ENCODE data around the gene ATP11A. TPM values are rescaled to one million over a fixed set of nuclear protein-coding genes. Genes with fewer than 3 reads are reported as not detected.

Gene ATP11A
- total RNA-seq, 1 experiment from 2014 or later, result 80.4 TPM

- Histone ChIP-seq H4K20me1 (ENCODE audit: insufficient read depth) (no peaks in the 10 kb centered on the region), H3K27me3 (ENCODE audit: insufficient read depth, low read length) (no peaks in the 10 kb centered on the region), H3K4me3 (replicated peaks in 1 of 2; ENCODE audit: low read depth in 1 of 2, low read length in 2 of 2) (no peak overlapping the region), H3K27ac (ENCODE audit: low read depth, low read length) (no peak overlapping the region), H3K36me3 (ENCODE audit: control insufficient read depth in 1 of 2, insufficient read depth in 2 of 2, low read length in 2 of 2) (peaks cover 6 to 8% of the 10 kb centered on the region in 2 experiments; a peak in 3 of 4 replicates), H2AFZ (ENCODE audit: low read depth, low read length, poor library complexity, severe bottlenecking) (no peak overlapping the region), H3K9ac (ENCODE audit: low read length) (no peak overlapping the region), H3K4me1 (ENCODE audit: control insufficient read depth in 1 of 2, insufficient read depth in 2 of 2, low read length in 2 of 2) (peaks cover 0 to 8% of the 10 kb centered on the region in 2 experiments; a peak in 3 of 4 replicates), H3K79me2 (ENCODE audit: insufficient read depth, low read length) (no peaks in the 10 kb centered on the region), H3K9me3 (ENCODE audit: control insufficient read depth in 1 of 2, insufficient read depth in 1 of 2, low read depth in 1 of 2, low read length in 2 of 2) (no peaks in the 10 kb centered on the region), H3K4me2 (ENCODE audit: low read length) (no peak overlapping the region), H3K9me2 (ENCODE audit: insufficient read depth) (no peaks in the 10 kb centered on the region)
- BruUV-seq (replicated peaks), result no TSS peak
- CTCF ChIA-PET, result no interaction called here
- no peak for ATAC-seq
- RAD21 ChIA-PET (ENCODE audit: low non-redundant PET in 1 of 2, low total read pairs in 2 of 2, uncharacterized antibody in 2 of 2, unreplicated experiment in 2 of 2), result no interaction called here
- intact Hi-C loops (cut with micrococcal nuclease), result no loop called here
- POLR2A ChIA-PET, result no interaction called here
- TF ChIP-seq FOSL1 (IDR thresholded peaks at IDR 0.05; ENCODE audit: low read depth), result no peak
- no peak for TF ChIP-seq SIN3A (IDR thresholded peaks at IDR 0.05; ENCODE audit: low read depth)
- no peak for TF ChIP-seq ZNF274 (IDR thresholded peaks at IDR 0.05; ENCODE audit: low read depth, low read length)
- no peak for TF ChIP-seq EZH2 (IDR thresholded peaks at IDR 0.05)
- TF ChIP-seq, protein P1, sequence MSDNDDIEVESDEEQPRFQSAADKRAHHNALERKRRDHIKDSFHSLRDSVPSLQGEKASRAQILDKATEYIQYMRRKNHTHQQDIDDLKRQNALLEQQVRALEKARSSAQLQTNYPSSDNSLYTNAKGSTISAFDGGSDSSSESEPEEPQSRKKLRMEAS (IDR thresholded peaks at IDR 0.05), result no peak
- no peak for TF ChIP-seq SRF (IDR thresholded peaks at IDR 0.05; ENCODE audit: low read depth)
- no peak for TF ChIP-seq RAD21 (IDR thresholded peaks at IDR 0.05; ENCODE audit: low read depth)
- TF ChIP-seq JUND (IDR thresholded peaks at IDR 0.05), result no peak
- no peak for TF ChIP-seq CBX3 (IDR thresholded peaks at IDR 0.05; ENCODE audit: low read depth)
- DNase-seq (ENCODE audit: low read depth, low spot score), result no peak
Observed at GRCh38 chr13:112880976-112881540, 191.2 kb downstream of the ATP11A start.

GRCh38 chr13:112881656-112882554 is 192.1 kb downstream of the ATP11A start:
- RAD21 ChIA-PET (ENCODE audit: low non-redundant PET in 1 of 2, low total read pairs in 2 of 2, uncharacterized antibody in 2 of 2, unreplicated experiment in 2 of 2), result no interaction called here
- no TSS peak for BruUV-seq (replicated peaks)

More at GRCh38 chr13:112881656-112882554, 192.1 kb downstream of the ATP11A start:
- Histone ChIP-seq H3K27ac (ENCODE audit: low read depth, low read length) (no peak overlapping the region), H3K36me3 (ENCODE audit: control insufficient read depth in 1 of 2, insufficient read depth in 2 of 2, low read length in 2 of 2) (peaks cover 6 to 8% of the 10 kb centered on the region in 2 experiments; a peak in 3 of 4 replicates), H2AFZ (ENCODE audit: low read depth, low read length, poor library complexity, severe bottlenecking) (no peak overlapping the region), H3K27me3 (ENCODE audit: insufficient read depth, low read length) (no peaks in the 10 kb centered on the region), H4K20me1 (ENCODE audit: insufficient read depth) (no peaks in the 10 kb centered on the region), H3K4me3 (replicated peaks in 1 of 2; ENCODE audit: low read depth in 1 of 2, low read length in 2 of 2) (no peak overlapping the region), H3K4me1 (ENCODE audit: control insufficient read depth in 1 of 2, insufficient read depth in 2 of 2, low read length in 2 of 2) (peaks cover 0 to 11% of the 10 kb centered on the region in 2 experiments; a peak in 3 of 4 replicates), H3K9ac (ENCODE audit: low read length) (no peak overlapping the region), H3K9me2 (ENCODE audit: insufficient read depth) (no peaks in the 10 kb centered on the region), H3K79me2 (ENCODE audit: insufficient read depth, low read length) (no peaks in the 10 kb centered on the region), H3K9me3 (ENCODE audit: control insufficient read depth in 1 of 2, insufficient read depth in 1 of 2, low read depth in 1 of 2, low read length in 2 of 2) (no peaks in the 10 kb centered on the region), H3K4me2 (ENCODE audit: low read length) (no peak overlapping the region)
- ChIA-PET CTCF (no interaction called here), POLR2A (no interaction called here)
- intact Hi-C loops (cut with micrococcal nuclease), result no loop called here
- no peak for DNase-seq (ENCODE audit: low read depth, low spot score)
- no peak for ATAC-seq
- no peak for TF ChIP-seq EZH2 (IDR thresholded peaks at IDR 0.05)
- TF ChIP-seq, protein P2, sequence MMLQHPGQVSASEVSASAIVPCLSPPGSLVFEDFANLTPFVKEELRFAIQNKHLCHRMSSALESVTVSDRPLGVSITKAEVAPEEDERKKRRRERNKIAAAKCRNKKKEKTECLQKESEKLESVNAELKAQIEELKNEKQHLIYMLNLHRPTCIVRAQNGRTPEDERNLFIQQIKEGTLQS (IDR thresholded peaks at IDR 0.05), result no peak
- no peak for TF ChIP-seq ZFX (IDR thresholded peaks at IDR 0.05)
- TF ChIP-seq, protein P1 (IDR thresholded peaks at IDR 0.05), result no peak
- no peak for TF ChIP-seq FOSL1 (IDR thresholded peaks at IDR 0.05; ENCODE audit: low read depth)
- TF ChIP-seq CBX3 (IDR thresholded peaks at IDR 0.05; ENCODE audit: low read depth), result no peak
- TF ChIP-seq RAD21 (IDR thresholded peaks at IDR 0.05; ENCODE audit: low read depth), result no peak
- TF ChIP-seq POLR2AphosphoS5 (IDR thresholded peaks at IDR 0.05; ENCODE audit: low read depth, low read length), result no peak
- TF ChIP-seq SRF (IDR thresholded peaks at IDR 0.05; ENCODE audit: low read depth), result no peak
- no peak for TF ChIP-seq POLR2A (IDR thresholded peaks at IDR 0.05; ENCODE audit: borderline replicate concordance, extremely low read depth, insufficient read depth, insufficient read length)
- TF ChIP-seq TCF7L2 (IDR thresholded peaks at IDR 0.05; ENCODE audit: borderline replicate concordance, extremely low read depth, insufficient read depth, insufficient read length), result no peak
- no peak for TF ChIP-seq EGR1 (IDR thresholded peaks at IDR 0.05; ENCODE audit: low read depth)

Data from HCT116 (cell line).